Activated CD8-positive, alpha-beta memory T cell treated with anti-CD3 and anti-CD28 coated beads, Interleukin-2, amount 50 U/mL, for 48 hours (primary cell): ENCODE data around the gene DLG2.
"Not testable (repeated sequence)": the region's sequence is repeated elsewhere in the genome, so short reads cannot be mapped to it uniquely, and the experiment has no call there.

Experiments used
- DNase-seq: peaks from one replicate; pipeline ENCODE4 v3.0.0-alpha.2; 2020

Gene DLG2

DNA sequence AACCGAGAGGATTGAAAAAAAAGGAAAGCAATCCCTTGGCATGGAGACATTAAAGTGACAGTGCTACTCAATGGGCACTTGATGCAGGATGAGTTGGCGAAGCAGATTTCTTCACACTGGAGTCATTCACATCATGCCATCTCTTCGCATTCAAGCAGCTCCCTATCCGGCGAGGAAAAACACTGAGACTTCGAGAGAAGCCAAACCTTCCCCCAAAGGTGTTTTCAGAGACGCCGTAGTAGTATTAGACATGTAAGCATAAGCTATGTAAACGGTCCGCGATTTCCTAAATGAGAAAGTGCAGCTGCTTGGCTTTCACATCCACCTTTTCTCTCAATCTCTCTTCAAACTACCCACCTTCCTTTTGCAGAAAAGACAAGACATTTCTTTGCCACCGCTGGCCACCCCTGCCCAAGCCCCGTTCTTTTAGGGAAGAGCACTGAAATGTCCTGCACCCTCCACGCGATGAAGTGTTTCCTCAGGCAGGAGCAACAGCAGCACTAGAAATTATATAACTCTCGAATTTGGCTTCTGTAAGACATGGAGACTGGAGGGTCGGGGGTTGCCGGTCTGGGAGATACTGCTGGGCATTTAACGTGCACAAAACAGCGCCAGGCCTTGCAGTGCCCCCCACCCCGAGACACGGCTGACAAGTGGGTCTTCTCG, at the start of gene DLG2:
Gene DLG2, minus strand, starts transcription at position 13 of the 666 bp plus-strand sequence.
- DNase-seq = no peak

DNA sequence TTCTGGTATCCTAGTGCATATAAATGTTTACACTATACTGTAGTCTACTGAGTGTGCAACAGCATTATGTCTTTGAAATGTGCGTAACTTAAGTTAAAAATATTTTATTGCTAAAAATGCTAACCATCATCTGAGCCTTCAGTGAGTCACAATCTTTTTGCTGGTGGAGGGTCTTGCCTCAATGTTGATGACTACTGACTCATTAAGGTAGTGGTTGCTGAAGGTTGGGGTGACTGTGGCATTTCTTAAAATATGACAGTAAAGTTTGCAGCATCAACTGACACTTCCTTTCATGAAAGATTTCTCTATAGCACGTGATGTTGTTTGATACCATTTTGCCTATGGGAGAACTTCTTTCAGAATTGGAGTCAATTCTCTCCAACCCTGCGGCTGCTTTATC, 46.2 kb upstream of the DLG2 start:
- DNase-seq = no peak

DNA sequence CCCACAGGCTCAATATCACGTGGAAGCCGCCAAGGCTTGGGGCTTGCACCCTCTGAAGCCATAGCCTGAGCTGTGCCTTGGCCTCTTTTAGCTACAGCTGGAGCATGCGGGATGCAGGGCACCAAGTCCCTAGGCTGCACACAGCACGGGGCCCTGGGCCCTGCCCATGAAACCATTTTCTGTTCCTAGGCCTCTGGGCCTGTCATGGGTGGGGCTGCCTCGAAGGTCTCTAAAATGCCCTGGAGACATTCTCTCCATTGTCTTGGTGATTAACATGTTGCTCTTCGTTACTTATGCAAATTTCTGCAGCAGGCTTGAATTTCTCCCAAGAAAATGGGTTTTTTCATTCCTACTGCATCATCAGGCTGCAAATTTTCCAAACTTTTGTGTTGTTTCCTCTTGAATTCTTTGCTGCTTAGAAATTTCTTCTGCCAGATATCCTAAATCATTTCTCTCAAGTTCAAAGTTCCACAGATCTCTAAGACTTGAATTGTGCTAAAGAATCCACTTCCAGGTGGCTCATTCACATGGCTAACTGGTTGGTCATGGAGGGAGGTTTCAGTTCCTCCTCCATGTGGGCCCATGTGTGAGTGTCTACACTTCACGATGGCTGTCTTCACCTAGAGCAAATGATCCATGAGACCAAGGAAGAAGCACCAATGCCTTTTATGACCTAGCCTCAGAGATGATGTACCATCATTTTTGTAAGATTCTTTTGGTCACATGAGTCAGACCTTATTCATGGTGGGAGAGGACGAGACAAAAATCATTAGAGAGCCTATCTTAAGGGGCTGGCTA, 45.2 kb upstream of the DLG2 start:
- no peak for DNase-seq

DNA sequence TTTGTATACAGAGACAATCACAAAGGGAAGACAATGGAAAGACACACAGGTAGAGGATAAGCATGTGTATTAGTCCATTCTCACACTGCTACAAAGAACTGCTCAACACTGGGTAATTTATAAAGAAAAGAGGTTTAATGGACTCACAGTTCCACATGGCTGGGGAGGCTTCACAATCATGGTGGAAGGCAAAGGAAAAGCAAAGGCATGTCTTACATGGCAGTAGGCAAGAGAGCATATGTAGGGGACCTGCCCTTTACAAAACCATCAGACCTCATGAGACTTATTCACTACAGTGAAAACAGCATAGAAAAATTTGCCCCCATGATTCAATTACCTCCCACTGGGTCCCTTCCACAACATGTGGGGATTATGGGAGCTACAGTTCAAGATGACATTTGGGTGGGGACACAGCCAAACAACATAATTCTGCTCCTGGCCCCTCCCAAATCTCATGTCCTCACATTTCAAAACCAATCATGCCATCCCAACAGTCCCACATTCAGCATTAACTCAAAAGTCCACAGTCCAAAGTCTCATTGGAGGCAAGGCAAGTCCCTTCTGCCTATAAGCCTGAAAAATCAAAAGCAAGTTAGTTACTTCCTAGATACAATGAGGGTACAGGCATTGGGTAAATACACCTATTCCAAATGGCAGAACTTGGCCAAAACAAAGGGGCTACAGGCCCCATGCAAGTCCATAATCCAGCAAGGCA, 44.0 kb upstream of the DLG2 start:
- DNase-seq = not testable (repeated sequence)

DNA sequence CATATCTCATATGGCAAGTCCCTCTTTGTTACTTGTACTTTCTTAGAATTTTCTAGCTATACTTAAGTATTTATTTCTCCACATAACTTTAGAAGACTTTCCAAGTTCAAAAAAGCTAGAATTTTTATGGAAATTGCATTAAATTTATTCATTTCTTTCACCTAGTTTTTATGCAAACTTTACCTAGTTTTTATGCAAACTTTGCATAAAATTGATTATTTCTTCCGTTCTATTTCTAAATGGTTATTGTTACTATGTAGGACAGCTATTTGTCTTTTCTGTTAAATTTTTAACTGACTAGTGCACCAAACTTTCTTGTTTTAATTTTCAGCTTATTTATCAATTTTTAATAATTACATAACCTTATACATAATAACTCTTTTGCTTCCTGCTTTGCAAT, 41.0 kb upstream of the DLG2 start:
- DNase-seq = no peak

DNA sequence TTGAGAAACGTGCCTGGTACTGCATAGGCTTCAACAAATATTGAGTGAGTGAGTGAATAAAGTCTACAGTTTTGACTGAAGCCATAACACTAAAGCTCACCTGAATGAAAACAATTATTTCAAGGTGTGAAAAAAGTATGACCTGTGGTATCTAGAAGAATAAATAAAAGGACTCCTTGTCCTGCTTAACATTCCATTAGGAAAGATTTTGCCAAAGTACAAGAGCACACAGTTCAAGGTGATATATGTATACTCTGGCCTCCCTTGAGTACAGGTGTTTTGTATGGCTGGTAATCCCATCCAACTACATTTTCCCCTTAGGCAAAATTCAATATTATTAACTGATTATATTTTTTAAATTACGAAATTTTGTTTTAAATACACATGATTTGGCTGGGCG, 39.5 kb upstream of the DLG2 start:
- no peak for DNase-seq

DNA sequence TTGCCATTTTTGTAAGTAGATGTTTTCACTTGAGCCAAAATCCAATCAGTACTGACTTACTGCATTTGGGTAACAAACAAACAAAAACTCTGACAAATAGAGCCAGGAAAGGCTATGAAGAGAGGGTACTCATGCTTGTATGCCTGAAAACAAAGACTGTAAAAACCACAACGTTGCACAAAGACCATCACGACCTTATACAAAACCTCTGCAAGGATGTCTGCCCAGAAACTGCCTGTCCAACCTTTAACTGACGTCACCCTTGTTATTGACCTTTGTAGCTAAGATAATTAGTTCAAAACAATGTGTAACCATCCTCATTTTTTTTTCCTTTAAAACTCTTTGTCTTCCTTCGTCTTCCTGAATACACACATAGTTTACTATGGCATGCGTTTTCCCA, 38.6 kb upstream of the DLG2 start:
- no peak for DNase-seq

DNA sequence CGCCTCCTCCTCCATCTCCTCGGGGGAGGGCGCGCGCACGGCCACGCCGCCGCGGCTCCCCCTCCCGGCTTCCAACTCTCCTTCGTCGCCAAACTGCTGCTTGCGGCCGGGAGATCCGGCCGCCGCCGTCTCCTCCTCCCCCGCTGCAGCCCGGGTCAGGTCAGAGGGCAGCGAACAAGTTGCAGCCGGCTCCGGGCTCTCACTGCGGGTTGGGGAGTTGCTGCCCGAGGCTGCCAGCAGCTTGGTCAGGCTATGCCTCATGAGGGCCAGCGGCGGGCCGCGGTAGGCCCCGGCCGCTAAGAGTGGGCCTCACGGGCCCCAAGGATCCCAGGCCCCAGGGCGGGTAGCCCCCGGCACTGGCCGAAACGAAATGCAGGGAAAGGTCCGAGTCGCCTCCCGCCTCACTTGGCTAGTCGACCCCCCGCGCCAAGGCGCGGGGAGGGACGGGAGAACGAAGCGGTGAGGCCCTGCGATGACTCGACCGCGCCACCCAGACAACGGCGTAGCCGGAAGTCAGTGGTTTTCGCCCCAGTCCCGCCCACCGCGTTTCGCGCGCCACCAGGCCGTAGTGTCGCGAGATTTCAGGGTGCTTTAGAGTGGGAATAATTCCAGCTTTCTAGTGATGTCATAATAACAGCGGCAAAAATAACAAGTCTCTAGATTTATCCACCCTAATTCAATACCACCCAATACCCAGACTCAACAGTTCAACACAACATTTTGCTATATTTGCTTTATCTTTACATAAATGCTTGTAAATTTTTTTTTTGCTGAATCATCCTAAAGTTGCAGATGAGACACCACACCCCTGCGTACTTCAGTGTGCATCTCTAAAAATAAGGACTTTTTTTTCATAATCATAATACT, 37.7 kb upstream of the DLG2 start, which contains the start of gene CREBZF:
Gene CREBZF, minus strand, starts transcription at position 515 of the 867 bp plus-strand sequence. Its CDS starts 254 bp downstream, at position 261.
- peak; percentile 97 for DNase-seq

DNA sequence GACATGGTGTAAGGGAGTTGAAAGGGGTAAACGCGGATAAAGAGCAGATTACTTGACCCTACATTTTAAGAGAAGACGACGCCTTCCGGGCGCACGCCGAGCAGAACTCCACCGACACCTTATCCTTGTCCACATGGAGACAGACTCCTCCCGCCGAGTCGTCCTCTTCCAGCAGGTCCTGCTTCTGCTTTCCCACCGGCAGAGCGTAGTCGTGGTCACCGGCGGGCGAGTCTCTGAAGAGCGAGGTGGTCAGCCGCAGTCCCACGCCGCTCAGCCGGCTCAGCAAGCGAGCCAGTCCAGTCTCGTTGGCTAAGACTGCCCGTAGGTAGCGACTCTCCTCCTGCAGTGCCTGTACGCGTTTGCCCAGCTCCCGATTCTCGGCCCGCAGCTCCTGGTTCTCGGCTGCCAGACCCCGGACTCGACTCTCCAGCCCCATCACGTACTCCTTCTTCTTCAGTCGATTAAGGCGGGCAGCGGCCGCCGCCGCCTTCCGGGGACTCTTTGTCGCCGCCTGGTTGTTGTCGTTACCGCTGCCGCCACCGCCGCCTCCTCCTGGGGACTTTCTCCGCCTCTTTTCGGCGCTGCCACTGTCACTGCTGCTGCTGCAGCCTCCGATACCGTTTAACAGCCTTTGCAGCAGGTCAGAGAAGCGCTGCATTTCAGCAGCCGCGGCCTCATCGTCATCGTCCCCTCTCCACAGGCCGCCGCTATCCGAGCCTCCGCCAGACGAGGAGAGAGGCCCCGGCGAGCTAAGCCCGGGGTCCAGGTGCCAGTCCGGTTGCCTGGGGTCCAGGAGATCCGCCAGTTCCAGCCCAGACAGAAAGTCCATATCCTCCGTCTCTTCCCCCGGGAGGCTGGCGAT, 36.8 kb upstream of the DLG2 start:
- DNase-seq = peak; percentile 90

DNA sequence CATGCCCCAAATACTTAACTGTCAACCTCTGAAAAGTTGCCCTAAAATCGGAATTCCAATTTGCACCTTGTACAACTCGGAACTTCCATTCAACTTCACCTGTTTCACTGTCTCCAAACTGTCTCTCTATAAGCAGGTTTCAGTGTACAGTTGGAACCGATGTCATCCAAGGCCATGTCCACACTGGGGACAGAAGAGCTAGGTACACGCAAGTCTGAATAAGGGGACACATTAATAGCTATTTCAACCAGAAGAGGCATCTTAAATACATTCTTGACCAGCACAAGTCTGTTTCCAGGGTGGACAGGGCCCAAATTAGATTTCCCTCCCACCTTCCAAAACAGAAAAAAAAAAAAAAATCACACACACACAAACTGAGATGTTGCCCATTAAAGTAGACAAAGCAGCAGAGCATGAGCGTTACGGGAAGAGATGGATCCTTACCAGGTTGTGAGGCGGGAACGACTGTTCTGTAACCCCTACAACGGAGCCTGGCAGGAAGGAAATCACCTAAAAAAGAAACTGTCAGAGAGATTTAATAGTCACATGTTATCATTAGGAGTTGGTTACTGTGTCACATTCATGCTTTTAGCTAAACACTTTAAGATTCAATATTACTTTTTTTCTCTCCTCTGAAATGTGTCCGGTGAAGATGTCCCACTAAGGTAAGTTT, 36.1 kb upstream of the DLG2 start:
- DNase-seq = no peak

DNA sequence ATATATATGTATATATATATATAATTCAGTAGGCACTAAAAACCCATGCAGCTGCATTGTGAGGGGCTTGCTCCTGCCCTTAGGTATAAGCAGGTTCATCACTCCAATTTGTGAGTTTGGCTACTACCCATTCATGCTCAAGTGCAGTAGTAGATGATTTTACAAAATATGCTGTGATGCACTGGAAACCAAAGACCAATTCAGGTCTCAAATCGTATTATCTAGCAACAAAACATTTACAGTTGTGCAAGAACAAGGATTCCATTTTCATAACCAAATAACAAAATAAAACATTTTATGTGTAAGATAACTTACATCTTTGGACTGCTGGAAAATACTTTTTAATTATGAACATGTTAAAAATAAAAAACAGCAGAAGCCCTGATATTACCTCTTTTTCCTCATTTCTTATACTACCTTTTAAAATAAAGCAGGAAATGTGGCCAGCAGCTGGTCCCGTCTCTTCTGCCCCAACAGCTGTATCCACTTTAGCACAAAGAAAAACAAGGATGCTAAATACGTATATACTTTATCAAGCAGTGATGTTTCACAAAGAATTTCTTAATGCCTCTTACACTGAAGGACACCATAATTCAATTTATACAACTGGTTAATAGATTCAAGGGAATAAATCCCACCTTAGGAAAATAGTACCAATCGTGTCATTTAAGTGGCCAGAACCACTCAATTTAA, 35.0 kb upstream of the DLG2 start:
- no peak for DNase-seq

DNA sequence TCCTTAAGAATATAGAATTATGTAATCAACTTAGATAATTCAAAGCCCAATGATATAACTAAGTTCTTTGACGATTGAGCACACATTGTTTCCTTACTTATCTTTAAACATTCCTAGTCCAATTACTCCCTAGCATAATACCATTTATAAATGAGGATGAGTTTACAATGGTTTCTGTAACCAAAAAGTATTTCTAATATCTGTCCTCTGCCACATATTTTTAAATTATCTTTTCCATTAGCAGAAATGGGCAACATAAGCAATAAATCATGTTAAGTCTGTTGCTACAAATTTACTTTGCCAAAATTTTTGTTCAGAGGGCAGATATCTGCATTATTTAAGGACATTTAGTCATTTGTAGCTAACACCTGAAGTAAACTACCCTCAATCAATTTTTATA, 31.0 kb upstream of the DLG2 start:
- DNase-seq = no peak

DNA sequence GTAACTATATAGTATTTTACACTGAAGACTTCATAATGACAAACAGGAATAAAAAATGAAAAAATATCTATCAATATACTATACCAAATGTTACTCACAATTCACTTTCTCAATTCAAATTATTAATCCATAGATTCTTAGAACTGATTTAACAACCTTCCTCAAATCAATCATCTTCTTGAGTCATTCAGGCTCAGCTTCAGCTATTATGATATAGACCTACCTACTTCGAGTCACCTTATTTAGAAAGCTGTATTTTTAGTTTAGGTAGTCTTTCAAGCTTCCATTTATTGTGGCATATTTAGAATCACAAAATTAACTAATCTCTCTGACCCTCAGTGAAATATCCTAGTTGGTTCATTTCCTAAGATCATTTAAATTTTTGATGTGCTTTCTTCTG, 29.6 kb upstream of the DLG2 start:
- no peak for DNase-seq

DNA sequence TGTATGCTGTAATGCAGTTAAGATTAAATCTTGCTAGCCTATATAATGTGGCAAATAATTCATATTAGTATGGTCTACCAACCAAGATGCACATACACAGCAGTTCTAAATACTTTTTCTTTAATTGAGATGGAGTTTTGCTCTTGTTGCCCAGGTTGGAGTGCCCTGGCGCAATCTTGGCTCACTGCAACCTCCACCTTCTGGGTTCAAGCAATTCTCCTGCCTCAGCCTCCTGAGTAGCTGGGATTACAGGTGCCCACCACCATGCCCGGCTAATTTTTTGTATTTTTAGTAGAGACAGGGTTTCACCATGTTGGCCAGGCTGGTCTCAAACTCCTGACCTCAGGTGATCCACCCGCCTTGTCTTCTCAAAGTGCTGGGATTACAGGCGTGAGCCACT, 27.2 kb upstream of the DLG2 start:
- not testable (repeated sequence) for DNase-seq

DNA sequence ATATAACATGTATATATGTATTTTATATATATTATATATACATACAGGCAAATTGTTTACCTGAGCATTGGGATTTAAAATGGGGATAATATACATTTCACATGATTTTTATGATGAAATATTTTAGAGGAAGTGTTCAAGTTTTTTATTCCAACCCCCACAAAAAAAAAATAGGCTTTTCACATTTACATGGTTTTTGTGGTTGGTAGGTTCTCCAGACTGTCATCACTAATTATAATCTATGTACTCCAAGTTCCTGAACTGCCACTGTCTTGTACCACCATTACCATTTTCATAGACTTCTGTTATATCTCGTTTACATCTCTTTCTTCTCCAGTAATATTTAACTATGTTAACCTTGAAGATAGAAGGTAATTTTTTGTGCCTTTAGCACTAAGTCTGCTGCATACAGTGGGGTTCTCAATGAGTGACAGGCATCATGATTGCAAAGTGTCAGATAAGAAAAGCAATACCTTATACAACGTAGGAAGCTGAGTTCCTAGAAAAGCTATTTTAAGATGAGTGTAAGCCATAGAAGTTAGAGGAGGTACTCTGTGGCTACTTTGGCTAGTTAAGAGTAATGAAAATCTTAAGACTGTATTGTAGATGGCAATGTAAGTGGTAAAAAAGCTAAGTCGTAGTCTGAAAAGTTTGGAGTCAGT, 25.8 kb upstream of the DLG2 start:
- DNase-seq = no peak

DNA sequence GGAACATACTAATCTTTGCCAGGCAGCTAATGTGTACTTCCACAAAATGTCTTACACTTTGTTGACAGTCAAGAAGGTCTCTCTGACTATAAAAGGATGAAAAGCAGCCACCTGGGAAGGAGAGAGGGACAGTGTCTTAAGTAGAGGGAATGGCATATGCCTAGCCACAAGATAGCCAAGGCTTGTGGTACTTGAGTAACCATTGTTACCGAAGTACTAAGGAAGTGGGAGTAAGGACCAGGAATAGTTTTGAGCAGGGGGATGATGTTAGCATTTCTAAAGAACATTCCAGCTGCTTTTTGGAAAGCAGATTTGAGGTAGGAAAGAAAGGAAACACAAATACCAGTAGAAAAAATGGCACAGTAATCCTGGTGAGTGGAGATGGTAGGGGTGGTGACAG, 24.0 kb upstream of the DLG2 start:
- DNase-seq = no peak

DNA sequence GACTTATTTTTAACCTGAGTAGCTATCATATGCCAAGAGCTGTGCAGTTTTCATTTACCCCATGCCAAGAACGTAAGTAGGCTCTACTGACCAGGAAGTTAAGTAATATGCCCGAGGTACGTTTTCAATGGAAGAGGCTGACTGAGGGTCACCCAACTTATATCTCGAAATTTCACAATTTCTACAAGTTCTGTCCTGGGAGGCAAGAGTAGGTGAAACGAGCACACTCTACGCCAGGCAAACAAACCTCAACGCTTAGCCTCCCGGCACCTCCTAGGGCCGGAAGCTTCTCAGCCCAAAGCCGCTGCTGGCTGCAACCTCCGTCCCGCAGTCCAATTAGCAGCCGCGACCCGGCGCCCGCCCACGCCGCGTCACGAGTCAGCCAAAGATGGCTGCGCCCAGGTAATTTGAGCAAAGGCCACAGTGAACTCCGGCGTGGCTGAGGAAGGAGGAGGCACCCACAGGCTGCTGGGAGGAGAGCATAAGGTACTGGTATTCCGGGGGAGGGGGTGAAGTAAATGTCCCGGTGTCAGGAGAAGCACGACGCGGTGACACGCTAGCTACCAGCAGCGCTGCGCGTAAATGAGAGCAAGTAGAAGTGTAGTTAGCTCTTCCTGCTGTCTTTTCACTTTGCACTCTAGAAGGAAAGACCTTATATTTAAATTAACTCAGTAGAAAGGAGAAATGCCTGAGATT, 20.6 kb upstream of the DLG2 start, which contains the start of gene TMEM126A:
Gene TMEM126A, plus strand, starts transcription at position 364 of the 696 bp plus-strand sequence. CDS start 2,289 bp downstream, outside the sequence.
- DNase-seq = peak; percentile 97

DNA sequence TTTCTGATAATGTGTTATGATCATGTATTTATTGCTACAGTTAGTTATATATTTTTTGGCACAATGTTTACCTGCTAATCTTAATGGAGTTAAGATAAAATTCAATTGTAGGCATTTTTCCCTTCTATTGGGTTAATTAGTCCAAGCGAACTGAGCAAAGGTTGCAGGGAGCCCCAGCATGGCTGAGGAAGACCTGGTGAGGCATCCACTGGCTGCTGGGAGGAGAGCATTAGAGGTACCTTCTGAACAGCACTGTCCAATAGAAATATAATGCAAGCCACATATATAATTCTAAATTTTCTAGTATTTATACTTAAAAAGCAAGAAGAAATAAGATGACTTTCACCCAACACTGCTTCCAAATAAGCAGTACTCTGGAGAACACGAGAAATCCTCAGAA, 19.9 kb upstream of the DLG2 start:
- no peak for DNase-seq

DNA sequence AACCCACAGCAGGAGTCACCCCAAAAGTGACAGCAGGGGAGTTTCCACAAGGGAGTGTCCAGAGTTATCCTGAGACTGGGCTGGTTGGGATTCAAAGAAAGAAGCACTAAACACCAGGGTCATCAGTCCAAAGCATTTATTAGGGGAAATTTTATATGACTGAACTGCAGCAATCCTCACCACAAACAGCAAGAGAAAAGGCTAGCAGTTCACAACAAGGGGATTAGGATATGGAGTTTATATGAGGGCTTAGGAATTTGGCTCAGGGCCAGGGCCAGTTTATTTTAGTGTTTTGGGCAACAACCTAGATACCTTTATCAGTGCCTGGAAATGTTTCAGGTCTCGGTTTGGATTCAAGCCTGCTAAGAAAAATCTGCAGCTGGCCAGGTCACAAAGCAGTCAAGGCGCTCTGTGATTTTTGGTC, 16.1 kb upstream of the DLG2 start:
- no peak for DNase-seq
